Parathyroid adenoma (tissue), 2 donors: ENCODE measurements around the gene OR6Q1.

Experiments used
- H2AFZ ChIP-seq: fragments of 300-600 bp; sonication (generic); one replicate; pipeline ENCODE4 v1.7.0; 2017; ENCODE audit warnings: antibody characterized with exemption, mild to moderate bottlenecking
- H3K27ac ChIP-seq: fragments of 300-600 bp; sonication (generic); one replicate; pipeline ENCODE4 v1.7.0; 2017
- H3K27me3 ChIP-seq: fragments of 300-600 bp; sonication (generic); one replicate; pipeline ENCODE4 v1.7.0; 2017; ENCODE audit warnings: low read length; ENCODE audit not compliant: control insufficient read depth, insufficient read depth
- H3K36me3 ChIP-seq: fragments of 300-600 bp; sonication (generic); one replicate; pipeline ENCODE4 v1.7.0; 2017; ENCODE audit warnings: low read length; ENCODE audit not compliant: control insufficient read depth, insufficient read depth
- H3K4me1 ChIP-seq: fragments of 300-600 bp; sonication (generic); one replicate; pipeline ENCODE4 v1.7.0; 2017; ENCODE audit warnings: control low read depth
- H3K4me2 ChIP-seq: fragments of 300-600 bp; sonication (generic); one replicate; pipeline ENCODE4 v1.7.0; 2017; ENCODE audit warnings: low read length
- H3K4me3 ChIP-seq: fragments of 300-600 bp; sonication (generic); one replicate; pipeline ENCODE4 v1.7.0; 2017; ENCODE audit warnings: low read depth, low read length
- H3K79me2 ChIP-seq: fragments of 300-600 bp; sonication (generic); one replicate; pipeline ENCODE4 v1.7.0; 2017; ENCODE audit warnings: control low read depth
- H3K9ac ChIP-seq: fragments of 300-600 bp; sonication (generic); one replicate; pipeline ENCODE4 v1.7.0; 2017; ENCODE audit warnings: mild to moderate bottlenecking
- H3K9me3 ChIP-seq: fragments of 300-600 bp; sonication (generic); one replicate; pipeline ENCODE4 v1.7.0; 2017; ENCODE audit warnings: low read length; ENCODE audit not compliant: control insufficient read depth
- TF ChIP-seq, protein P1 (sequence below): fragments of 300-600 bp; sonication (generic); IDR thresholded peaks from one replicate; pipeline ENCODE4 v1.7.0; 2017; ENCODE audit warnings: antibody characterized with exemption, mild to moderate bottlenecking
- donor health status: primary hyperparathyroidism.

OR6Q1 gene

DNA sequence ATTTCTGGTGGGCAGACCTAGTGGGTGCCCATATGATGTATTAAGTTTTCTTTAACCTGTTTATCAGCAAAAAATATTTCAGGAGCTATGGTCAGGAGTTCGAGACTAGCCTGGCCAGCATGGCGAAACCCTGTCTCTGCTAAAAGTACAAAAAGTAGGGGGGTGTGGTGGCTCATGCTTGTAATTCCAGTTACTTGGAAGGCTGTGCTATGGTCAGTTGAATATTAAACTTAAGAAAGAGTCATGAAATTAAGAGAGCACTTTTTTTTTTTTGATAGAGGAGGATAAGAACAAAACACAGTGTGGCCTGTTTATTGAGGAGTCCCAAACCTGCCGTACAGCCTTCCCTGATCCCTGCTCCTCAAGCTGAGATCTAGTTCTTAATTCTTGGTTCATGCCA, 29.8 kb downstream of the OR6Q1 start:
- no peaks in the 10 kb centered on the region for H3K79me2 ChIP-seq
- H3K9me3 ChIP-seq, result no peaks in the 10 kb centered on the region
- H3K4me3 ChIP-seq, result no peak overlapping the region
- H2AFZ ChIP-seq, result no peak overlapping the region
- no peak overlapping the region for H3K27ac ChIP-seq
- no peaks in the 10 kb centered on the region for H3K4me1 ChIP-seq
- TF ChIP-seq, protein P1, sequence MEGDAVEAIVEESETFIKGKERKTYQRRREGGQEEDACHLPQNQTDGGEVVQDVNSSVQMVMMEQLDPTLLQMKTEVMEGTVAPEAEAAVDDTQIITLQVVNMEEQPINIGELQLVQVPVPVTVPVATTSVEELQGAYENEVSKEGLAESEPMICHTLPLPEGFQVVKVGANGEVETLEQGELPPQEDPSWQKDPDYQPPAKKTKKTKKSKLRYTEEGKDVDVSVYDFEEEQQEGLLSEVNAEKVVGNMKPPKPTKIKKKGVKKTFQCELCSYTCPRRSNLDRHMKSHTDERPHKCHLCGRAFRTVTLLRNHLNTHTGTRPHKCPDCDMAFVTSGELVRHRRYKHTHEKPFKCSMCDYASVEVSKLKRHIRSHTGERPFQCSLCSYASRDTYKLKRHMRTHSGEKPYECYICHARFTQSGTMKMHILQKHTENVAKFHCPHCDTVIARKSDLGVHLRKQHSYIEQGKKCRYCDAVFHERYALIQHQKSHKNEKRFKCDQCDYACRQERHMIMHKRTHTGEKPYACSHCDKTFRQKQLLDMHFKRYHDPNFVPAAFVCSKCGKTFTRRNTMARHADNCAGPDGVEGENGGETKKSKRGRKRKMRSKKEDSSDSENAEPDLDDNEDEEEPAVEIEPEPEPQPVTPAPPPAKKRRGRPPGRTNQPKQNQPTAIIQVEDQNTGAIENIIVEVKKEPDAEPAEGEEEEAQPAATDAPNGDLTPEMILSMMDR, result no peak
- H3K9ac ChIP-seq, result no peak overlapping the region
- H3K36me3 ChIP-seq, result no peaks in the 10 kb centered on the region
- H3K27me3 ChIP-seq, result no peaks in the 10 kb centered on the region
- no peak overlapping the region for H3K4me2 ChIP-seq

DNA sequence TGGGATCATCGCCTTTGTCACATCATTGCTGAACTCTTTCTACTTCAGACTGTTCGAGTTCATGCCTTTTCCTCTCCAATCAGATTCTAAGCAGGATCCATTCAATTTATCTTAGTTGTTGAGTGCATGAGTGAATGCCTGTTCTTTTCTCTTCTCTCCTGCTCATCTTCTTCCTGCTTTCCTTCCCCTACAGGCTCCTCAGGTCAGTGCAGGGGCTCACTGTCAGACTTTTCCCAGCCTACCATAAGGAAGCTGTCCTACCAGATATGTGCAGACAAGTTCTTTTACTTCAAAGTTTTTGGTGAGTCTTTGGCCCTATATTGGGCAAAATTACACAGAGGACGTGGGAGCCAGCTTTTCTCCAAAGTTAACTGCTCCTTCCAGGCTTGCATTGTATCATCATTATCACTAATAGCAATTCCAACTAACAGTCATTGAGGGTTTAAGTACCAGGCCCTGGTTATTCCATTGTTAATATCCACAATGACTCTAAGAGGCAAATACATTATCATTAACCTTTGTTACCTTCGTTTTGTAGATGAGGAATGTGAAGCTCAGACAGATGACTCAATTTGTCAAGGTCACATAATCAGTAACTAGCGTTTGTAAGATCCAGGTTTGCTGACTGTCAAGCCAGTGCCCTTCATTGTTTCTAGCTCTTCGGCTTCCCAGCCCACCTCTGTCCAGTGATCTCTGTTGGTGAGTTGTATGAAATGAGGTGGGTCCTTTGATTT, 30.4 kb downstream of the OR6Q1 start:
- H2AFZ ChIP-seq, result no peak overlapping the region
- H3K9me3 ChIP-seq, result no peaks in the 10 kb centered on the region
- no peaks in the 10 kb centered on the region for H3K36me3 ChIP-seq
- H3K4me2 ChIP-seq, result no peak overlapping the region
- H3K4me1 ChIP-seq, result no peaks in the 10 kb centered on the region
- H3K79me2 ChIP-seq, result no peaks in the 10 kb centered on the region
- H3K9ac ChIP-seq, result no peak overlapping the region
- H3K27me3 ChIP-seq, result no peaks in the 10 kb centered on the region
- no peak overlapping the region for H3K27ac ChIP-seq
- TF ChIP-seq, protein P1, result no peak
- H3K4me3 ChIP-seq, result no peak overlapping the region

DNA sequence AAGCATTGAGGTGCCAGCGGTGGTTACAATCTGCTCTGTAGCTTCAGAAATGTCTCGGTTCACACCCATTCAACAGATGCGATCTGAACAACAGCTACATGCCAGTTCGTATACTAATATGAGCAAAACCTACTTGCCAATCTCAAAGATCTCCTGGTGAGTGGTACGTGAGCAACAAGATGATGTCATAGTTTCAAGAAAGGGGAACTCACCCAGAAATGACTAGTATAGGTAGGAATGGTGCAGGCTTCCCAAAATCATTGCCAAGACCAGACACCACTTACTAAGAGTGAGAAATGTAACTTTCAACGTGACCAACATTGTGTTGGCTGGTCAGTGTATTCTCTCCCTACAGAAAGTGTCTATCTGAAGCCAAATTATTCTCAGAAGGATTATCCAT, 31.1 kb downstream of the OR6Q1 start:
- H3K4me3 ChIP-seq, result no peak overlapping the region
- H3K4me2 ChIP-seq, result no peak overlapping the region
- TF ChIP-seq, protein P1, result no peak
- no peak overlapping the region for H2AFZ ChIP-seq
- H3K4me1 ChIP-seq, result no peaks in the 10 kb centered on the region
- no peak overlapping the region for H3K27ac ChIP-seq
- no peak overlapping the region for H3K9ac ChIP-seq
- H3K36me3 ChIP-seq, result no peaks in the 10 kb centered on the region
- H3K27me3 ChIP-seq, result no peaks in the 10 kb centered on the region
- no peaks in the 10 kb centered on the region for H3K9me3 ChIP-seq
- H3K79me2 ChIP-seq, result no peaks in the 10 kb centered on the region

DNA sequence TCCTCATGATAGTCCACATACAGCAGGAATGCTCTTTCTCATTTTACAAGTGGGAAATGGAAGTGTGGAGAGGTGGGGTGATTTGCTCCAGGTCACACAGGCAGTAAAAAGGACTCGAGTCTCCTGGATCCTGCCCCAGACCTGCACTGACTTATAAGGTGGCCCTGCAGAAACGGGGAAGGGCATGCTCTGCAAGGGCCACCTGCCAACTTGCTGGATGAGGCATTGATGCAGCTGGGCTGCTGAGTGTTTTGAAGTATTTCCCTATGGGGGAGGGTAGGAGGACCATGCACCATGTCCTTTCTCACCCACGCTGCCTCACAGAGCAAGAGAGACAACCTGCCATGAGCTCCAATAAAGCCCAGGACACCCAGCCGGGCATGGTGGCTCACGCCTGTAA, 36.9 kb downstream of the OR6Q1 start:
- Histone ChIP-seq H3K9me3 (no peaks in the 10 kb centered on the region), H3K36me3 (no peaks in the 10 kb centered on the region), H3K4me2 (no peak overlapping the region), H3K79me2 (no peaks in the 10 kb centered on the region), H3K9ac (no peak overlapping the region), H3K4me1 (no peaks in the 10 kb centered on the region), H2AFZ (no peak overlapping the region), H3K4me3 (no peak overlapping the region), H3K27me3 (no peaks in the 10 kb centered on the region), H3K27ac (no peak overlapping the region)
- TF ChIP-seq, protein P1, result no peak

DNA sequence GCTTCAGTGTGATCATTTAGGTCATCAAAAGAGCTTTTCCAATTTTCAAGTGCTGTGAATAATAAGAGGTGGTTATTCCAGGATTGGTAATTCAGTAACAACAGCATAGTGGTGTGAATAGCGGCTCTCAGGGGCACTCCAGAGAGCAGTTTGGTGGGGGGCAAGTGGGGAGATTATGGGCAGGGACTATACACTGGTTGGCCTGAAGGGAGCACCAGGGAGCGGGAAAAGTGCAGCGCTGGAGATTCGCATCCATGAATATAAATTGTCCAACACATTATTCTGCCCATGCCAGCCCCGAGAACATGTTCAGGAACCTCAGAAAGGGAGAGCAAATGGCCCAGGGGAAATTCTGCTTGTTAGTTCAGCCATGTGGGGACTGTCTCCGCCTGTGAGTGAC, 37.9 kb downstream of the OR6Q1 start:
- no peak overlapping the region for H3K4me2 ChIP-seq
- no peak overlapping the region for H3K27ac ChIP-seq
- no peaks in the 10 kb centered on the region for H3K36me3 ChIP-seq
- H3K4me3 ChIP-seq, result no peak overlapping the region
- H3K9me3 ChIP-seq, result no peaks in the 10 kb centered on the region
- H3K9ac ChIP-seq, result no peak overlapping the region
- no peaks in the 10 kb centered on the region for H3K4me1 ChIP-seq
- H3K79me2 ChIP-seq, result no peaks in the 10 kb centered on the region
- H2AFZ ChIP-seq, result no peak overlapping the region
- TF ChIP-seq, protein P1, result no peak
- H3K27me3 ChIP-seq, result no peaks in the 10 kb centered on the region
